UCSD-AML1 (cell line): ENCODE data around the gene SMPX.

Experiments used
- DNase-seq: peaks from one replicate; lab custom pipeline; 2025; ENCODE audit not compliant: unreplicated experiment; lab: John Stamatoyannopoulos, UW

Gene SMPX

DNA sequence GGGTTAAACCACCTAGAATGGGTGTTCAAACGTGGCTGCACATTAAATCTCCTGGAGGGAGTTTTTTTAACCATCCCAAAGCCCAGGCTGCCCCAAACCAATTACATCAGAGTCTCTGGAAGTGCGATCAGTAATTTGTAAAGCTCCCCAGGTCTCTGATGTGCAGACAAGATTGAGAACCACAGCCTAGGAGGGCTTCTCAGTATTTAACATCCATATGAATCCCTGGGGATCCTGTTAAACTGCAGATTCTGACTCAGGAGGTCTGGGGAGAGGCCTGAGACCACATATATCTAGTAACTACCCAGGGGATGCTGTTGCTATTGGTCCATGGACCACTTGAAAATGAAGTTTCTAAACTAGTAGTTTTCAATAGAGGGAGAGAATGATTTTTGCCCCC, 42.6 kb downstream of the SMPX start:
- no peak for DNase-seq

DNA sequence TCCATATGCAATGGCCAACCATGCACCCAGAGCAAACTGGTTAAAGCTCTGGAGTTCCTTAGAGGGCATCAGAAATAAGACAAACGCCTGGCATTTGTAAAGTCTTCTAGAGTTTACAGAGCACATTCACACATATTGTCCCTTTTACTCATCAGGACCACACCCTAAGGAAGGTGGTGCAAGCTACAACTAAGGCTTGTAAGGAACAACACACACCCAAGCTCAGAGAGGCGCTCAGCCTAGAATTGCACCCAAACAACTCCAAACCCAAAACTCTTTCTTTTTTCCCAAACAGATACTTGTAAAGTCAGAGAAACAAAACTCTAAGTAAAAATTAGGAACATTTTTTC, 46.1 kb downstream of the SMPX start:
- no peak for DNase-seq

DNA sequence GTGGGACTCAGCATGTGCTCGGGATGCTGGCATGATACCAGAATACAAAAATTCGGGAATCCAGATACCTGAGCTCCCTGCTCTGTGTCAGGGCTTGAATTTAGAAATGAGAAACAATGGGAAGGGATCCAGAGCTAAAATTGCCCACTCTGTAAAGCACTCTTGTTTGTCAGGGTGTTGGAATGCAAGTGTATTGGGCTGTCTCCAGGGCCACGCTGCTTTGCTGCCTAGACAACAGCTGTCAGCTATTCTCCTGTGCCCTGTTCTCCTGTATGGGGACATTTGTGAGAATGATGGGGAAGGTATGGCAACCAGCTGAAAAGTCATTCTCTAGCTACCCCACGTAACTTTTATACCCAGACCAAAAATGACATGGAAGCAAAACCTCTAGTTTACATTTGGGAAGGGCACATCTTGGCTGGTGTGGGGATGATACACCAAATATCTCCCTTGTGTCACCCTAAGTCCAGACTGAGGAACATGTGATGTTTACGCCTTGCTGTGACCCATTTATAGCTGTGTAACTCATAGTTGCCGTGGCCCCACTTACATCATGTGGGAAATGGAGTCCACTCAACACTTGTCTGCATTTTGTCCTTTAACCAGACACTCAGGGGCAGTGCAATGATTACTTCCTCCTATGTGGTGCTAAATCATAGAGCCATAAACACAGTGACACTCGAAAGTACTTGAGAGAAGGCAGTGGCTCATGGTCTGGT, 46.6 kb downstream of the SMPX start:
- no peak for DNase-seq

DNA sequence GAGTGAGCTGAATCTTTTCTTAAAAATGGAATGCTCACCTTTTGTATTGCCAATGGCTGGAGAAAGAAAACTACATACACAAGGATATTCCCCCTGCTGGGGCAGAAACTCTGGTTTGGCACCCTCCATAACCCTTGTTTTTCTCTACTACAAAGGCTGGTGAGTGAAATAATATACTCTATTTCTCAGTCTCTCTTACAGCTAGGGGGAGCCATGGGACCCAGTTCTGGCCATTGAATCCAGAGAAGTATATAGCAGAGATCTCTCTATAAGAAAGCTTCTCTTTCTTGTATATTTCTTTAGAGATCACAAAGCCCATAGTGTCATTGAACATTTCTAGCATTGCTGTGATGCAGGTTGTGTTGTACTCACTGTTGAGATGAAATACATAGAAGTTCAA, 49.8 kb downstream of the SMPX start:
- DNase-seq = no peak

DNA sequence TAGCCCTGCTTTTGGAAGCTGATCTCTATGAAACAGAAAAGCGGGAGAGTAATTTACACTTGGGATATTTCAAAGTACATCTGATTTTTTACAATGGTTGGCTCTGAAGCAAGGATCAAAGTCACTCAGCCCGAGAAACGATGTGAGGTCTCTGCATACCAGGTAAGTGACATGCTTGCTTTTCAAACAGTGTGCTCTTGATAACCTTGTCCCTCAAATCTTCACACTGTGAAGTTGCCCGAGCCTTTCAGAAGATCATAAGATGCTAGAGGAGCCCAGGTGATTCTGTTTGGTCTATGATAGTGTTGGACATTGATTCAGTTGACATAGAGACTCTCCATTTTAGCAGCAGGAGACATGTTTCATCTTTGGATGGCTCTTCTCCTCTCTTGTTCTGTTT, 52.7 kb downstream of the SMPX start:
- DNase-seq = no peak

DNA sequence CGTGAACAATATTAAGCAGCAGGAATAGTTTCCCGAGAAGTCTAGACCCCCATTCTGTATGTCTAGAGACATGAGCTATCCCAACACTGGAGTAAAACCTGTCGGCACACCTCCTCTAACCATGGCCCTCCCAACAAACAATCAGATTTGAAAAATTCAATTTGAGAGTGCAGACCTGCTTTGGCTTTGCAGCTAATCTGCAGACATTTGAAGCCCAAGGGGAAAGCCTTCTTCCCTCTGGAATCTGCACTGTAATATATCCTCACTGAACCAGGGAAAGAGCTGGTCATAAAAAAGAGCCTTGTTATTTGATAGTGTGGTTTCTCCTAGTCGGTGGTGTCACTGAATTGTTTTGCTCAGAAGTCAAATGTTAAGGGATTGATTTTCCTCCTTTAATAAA, 55.2 kb downstream of the SMPX start:
- no peak for DNase-seq

DNA sequence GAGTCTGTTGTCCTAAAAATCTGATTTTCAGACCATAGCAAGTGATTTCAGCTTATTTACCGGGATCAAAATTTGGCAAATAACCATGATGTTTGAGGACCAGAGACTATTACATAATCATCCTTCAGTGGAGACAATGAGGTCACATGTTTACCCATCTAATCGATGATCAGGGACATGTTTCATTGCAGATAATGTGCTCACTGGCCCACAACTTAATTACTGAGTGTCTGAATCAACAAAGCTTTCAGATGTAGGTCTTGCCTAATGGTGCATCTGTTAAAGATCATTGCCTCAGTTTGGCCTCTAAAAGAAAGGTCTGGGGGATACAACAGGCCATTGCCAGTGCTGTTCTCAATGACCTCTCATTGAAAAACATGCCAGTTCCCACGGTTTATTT, 56.9 kb downstream of the SMPX start:
- DNase-seq = no peak

DNA sequence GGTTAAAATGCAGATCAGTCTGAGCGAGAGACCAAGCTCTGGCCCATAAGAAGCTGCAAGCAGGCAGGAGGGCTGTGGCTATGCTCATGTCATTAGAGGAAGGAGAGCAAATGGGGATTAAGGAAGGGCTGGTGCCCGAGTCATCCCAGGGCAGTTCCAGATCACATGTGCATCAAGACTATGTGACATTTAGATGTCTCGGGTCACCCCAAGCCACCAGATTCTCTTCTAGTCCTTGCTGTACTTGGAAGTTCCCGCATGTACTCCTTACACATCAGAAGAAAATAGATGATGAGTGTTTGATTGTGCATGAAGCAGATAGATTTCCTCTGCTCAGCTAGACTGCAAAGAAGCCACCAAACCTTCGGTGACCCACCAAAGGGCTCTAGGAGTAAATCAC, 57.6 kb downstream of the SMPX start:
- no peak for DNase-seq

DNA sequence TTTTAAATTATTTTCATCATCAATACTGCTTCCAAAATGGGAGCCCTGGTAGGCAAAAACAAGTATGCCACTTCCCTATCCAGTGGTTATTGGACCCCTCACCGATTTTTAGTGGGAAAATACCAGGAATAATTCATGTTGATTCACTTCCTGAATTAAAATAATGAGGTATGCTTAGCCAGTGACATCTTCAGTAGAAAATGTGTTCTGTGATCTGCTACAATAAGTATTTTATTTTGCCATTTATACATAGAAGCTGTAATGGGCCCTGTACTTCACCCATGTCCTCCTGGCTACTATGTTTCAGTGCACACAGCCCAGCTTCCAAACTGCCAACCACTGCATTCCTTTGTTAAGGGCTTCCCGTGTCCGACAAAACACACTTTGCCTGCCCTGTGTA, 58.8 kb downstream of the SMPX start:
- DNase-seq = no peak

DNA sequence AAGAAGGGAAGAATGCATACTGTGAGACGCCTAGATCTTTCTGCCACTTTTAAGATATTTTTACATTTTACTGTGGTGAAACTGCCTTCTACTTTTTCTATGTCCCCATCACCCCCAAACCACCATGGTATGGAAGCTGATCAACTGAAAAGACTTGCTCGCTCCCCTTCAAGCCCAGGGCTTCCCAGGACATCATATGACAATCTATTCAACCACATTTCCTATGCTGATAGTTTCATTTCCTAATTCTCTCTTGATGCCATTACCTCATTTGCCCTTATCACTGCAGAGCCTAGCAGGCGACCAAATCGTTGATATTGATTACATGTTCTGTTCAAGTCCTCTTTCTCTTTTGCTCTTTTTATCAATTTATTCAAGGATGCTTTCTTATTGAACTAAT, 59.6 kb downstream of the SMPX start:
- no peak for DNase-seq

DNA sequence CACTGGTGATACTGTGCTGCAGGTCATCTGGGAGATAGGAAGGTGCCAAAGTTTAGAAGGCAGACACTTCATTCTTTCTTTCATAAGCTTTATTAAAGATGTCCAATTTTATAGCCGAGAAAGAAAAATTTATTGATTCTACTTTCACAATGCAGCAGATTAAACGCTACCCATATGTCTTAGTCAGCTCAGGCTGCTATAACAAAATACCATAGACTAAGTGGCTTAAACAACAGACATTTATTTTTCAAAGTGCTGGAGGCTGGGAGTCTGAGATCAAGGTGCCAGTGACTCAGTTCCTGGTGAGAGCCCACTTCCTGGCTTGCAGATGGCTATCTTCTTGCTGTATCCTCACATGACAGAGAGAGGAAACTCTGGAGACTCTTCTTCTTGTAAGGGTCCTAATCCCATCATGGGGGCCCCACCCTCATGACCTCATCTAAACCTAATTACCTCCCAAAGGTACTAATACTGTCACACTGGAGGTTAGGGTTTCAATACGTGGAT, 66.4 kb downstream of the SMPX start:
- DNase-seq = no peak

DNA sequence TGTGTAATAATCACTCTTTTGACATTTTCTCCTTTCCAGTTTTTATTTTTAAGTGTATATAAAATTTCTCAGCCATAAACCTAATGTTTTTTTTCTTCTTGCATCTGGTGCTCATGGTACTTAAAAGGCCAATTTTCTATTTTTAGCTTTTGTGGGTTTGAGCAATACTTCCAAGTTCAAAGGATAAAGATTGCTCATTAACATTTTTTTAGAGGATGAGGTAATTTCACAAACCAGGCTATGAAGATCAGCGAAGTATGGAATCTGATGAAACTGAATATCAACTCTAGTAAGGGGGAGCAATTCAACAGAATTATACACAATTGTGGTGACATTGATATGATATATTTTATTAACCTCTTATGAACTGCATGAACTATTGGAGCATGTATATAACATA, 74.0 kb downstream of the SMPX start:
- DNase-seq = no peak

DNA sequence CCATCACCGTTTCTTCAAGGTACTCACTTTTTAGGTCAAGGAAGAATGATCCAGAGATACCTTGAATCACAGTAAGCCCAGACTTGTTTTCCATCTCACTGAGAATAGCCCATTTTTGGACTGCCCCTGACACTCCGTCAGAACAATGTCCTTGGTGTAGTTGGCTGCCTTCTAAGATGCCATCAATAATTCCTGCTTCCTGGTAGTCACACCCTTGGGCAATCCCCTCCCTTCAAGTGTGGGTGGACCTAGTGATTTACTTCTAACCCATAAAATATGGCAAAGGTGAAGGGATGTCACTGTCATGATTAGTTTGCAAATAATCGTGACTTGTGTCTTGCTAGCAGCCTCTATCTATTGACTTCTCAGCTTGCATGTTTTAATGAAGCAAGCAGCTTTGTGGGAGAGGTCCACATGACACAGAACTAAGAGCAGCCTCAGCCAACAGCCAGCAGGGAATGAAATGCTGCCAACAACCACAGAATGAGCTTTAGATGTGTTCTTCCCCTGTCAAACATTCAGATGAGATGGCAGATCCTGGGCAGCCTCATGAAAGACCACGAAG, 79.8 kb downstream of the SMPX start:
- DNase-seq = no peak

DNA sequence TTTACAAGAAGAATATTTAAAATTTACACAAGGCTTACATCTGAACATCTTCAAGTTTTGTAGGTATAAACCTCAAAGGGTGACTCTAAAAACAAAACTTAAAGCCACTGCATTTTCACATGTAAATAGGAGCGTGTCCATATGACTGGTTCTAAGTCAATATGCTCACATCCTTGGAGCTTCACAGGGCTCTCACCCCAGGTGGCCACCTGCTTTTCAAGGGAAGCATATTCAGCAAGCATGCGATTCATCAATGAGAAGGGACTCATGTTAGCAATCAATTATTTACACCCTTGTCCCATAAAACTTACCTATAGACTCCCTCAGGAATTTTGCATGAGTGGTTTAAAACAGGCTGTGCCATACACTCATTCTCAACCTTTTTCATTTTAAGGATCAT, 82.0 kb downstream of the SMPX start:
- no peak for DNase-seq

DNA sequence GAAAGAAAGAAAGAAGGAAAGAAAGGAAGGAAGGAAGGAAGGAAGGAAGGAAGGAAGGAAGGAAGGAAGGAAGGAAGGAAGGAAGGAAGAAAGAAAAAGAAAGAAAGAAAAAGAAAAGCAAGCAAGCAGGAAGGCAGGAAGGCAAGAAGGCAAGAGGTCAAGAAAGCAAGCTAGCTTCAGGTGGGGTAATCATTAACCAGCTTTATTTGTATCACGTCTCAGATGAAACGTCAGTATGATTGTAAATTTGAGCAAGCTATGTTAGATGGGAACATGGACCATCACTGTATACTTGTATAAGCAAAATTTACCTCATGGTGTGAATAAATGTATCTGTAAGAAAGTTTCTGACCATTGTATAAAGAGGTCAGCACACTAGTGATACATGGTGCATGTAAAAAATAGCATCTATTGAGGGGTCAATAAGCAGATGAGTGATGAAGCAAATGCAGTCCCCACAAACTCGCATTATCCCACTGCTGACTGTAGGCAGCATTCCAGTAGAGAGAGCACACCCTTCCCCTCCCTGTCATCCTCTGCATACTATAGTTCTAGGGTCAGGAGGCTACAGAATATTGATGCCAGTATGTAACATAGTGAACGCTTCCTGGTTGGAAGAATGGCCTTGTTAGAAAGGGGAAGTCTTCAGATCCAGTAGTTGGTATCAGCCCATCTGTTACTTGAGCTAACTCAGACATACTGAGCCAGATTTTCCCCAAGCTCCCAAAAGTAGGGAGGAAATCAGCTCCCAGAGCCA, 83.3 kb downstream of the SMPX start:
- no peak for DNase-seq

DNA sequence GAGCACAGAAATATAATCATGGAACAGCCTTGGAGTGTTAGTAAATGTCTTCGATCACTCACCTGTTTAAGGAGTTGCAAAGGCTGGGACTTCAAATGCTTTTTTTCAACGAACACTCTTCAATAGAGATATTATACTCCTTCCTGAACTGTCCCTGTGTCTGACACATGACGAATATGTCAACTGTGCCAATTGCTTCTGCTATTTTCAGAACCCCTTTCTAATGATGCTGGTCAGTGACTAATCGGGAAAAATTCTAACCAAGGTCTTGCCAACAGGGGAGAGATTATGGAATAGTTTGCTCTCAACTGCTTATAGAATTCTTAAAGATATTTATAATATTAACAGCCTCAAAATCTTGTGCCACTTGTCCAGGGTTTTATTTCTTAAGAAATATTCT, 91.2 kb downstream of the SMPX start:
- no peak for DNase-seq

DNA sequence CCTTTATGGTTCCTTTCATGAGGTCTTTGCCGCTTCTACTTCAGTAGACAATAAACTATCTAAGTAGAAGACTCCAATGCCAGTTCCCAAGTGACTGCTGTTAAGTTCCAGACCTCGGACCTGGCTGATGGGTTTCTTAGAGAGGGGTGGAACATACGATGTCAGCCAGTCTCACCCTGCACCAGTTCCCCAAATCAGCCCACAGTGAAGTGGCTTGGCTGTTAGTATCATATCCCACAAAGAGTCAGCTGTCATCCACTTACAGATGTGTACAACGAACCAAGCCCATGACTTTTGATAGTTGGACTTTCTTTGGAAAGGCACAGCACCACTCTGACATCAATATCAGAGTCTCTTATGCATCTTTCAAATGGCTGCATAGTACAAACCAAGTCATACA, 91.7 kb downstream of the SMPX start:
- DNase-seq = no peak

DNA sequence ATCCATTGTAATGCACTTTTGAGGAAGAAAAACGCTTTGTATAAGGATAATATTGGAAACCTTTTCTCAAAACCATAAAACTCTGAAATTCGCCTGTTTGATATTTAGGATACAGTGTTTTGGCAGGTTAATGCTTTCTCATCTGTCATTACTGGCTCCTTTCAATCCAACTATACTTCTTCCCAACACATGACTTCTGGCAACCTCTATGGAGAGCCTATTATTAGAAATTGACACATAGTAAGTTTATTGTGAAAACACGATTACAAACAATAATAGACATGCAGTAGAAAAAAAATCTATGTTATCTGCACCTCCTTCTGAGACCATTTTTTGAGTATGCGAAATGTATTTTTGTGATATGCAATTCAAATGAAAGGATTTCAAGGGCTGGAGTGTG, 95.2 kb downstream of the SMPX start:
- DNase-seq = no peak

DNA sequence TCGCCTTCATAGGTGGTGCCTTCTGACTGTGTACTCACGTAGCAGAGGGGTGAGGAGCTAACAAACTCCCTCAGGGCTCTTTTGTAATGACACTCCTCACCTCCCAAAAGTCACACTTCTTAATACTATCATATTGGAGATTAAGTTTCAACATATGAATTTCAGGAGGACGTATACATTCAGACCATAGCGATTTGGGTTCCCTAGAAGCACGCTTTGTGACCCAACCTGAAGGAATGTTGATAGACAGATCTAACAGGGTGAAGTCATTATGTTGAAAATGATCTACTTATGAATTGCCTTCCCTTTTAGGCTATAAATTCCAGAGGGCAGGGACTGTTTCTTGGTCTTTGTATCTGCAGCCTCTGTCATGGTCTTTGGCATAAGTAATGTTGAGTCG, 96.6 kb downstream of the SMPX start:
- no peak for DNase-seq

DNA sequence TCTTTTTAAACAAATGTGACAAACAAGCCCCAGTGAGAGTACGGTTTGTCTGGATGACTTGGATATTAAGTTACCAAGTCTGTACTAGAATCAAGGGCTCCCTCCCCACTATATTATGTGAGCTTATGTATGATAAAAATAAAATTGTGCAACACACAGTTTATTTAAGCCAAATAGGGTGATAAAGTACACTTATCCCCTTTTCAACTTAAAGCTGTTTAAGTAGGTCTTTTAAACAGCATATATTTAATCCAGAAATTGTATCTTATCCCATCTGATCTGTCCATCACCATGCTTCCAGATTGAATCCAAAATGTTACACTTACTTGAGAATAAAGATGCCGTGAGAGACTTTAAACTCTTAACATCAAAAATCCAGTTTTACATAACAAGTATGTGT, 97.8 kb downstream of the SMPX start:
- no peak for DNase-seq

DNA sequence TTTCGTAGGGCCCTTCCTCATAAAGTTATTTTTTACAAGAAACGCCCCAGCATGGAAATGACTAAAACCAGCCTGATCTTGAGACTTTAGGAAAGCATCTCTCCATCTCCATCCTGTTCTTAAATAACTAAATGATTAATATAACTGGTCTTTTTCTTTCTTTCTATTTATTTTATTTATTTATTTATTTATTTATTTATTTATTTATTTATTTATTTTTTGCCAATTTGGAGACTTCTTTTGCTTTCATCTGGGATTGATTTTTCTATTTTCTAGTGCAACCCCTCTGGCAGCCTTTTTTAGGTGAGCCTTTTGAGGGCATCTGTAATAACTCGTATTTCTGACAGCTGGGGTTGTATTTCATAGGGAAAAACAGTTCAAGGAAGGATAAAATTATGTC, 98.6 kb downstream of the SMPX start:
- no peak for DNase-seq

DNA sequence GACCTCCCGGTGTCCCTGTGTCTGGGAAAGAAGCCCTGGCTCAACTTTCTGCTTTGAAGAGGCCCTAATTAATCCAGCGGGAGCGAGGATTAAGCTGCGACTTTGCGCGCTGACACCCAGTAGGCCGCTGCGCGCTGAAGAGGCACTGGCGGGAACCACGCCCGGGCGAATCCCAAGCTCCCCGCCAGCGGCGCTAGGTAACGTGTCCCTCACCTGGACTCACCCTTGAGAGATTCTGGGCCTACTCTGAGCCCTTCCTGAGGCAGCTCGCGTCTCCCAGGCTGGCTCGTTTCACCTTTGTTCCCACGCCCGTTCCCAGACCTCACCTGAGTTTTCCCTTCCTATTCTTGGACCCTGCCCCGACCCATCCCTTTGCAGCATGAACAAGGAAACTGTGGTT, 99.2 kb downstream of the SMPX start:
- DNase-seq = no peak
